ENCODE results near the gene ZNF536.

DNA sequence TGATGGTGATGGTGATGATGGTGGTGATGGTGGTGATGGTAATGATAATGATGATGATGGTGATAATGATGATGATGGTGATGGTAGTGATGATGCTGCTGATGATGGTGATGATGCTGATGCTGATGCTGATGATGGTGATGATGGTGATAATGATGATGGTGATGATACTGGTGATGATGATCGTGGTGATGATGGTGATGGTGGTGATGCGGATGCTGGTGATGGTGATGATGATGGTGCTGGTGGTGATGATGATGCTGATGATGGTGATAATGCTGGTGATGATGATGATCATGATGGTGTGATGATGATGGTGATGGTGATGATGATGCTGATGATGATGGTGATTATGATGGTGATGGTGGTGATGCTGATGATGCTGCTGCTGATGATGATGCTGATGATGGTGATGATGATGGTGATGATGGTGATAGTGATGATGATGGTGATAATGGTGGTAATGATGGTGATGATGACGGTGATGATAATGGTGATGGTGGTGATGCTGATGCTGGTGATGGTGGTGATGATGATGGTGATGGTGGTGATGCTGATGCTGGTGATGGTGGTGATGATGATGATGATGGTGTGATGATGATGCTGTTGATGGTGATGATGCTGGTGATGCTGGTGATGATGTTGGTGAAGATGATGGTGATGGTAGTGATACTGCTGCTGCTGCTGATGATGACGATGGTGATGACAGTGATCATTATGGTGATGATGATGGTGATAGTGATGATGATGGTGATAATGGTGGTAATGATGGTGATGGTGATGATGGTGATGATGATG is 62.8 kb downstream of the ZNF536 start:
- TF ChIP-seq, protein P1, sequence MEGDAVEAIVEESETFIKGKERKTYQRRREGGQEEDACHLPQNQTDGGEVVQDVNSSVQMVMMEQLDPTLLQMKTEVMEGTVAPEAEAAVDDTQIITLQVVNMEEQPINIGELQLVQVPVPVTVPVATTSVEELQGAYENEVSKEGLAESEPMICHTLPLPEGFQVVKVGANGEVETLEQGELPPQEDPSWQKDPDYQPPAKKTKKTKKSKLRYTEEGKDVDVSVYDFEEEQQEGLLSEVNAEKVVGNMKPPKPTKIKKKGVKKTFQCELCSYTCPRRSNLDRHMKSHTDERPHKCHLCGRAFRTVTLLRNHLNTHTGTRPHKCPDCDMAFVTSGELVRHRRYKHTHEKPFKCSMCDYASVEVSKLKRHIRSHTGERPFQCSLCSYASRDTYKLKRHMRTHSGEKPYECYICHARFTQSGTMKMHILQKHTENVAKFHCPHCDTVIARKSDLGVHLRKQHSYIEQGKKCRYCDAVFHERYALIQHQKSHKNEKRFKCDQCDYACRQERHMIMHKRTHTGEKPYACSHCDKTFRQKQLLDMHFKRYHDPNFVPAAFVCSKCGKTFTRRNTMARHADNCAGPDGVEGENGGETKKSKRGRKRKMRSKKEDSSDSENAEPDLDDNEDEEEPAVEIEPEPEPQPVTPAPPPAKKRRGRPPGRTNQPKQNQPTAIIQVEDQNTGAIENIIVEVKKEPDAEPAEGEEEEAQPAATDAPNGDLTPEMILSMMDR (IDR thresholded peaks at IDR 0.05; ENCODE audit: extremely low read depth in 1 of 2, insufficient read depth in 1 of 2, low read depth in 1 of 2, low read length in 2 of 2), result no peak
- TF ChIP-seq POLR2AphosphoS5 (IDR thresholded peaks at IDR 0.05; ENCODE audit: insufficient read depth, low read depth, low read length) (no peak), POLR2A (IDR thresholded peaks at IDR 0.05; ENCODE audit: low read depth, low read length) (no peak), FOS (IDR thresholded peaks at IDR 0.05; ENCODE audit: borderline replicate concordance, insufficient read depth, low read length) (no peak), GATA2 (IDR thresholded peaks at IDR 0.05; ENCODE audit: insufficient read depth, insufficient read length, low read depth, low read length) (no peak), EZH2 (IDR thresholded peaks at IDR 0.05; ENCODE audit: borderline replicate concordance, low read depth, low read length, severe bottlenecking) (no peak)
